NCI-H82 treated with DMSO at 0.1 percent for 48 hours (cell line): ENCODE data around the gene WFDC2.
A peak's percentile ranks its signal among the peaks of the same experiment; 100 is the strongest.

Experiments used
- DNase-seq: peaks from one replicate; lab custom pipeline; 2025; ENCODE audit not compliant: unreplicated experiment; lab: John Stamatoyannopoulos, UW

Gene WFDC2, protein sequence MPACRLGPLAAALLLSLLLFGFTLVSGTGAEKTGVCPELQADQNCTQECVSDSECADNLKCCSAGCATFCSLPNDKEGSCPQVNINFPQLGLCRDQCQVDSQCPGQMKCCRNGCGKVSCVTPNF

DNA sequence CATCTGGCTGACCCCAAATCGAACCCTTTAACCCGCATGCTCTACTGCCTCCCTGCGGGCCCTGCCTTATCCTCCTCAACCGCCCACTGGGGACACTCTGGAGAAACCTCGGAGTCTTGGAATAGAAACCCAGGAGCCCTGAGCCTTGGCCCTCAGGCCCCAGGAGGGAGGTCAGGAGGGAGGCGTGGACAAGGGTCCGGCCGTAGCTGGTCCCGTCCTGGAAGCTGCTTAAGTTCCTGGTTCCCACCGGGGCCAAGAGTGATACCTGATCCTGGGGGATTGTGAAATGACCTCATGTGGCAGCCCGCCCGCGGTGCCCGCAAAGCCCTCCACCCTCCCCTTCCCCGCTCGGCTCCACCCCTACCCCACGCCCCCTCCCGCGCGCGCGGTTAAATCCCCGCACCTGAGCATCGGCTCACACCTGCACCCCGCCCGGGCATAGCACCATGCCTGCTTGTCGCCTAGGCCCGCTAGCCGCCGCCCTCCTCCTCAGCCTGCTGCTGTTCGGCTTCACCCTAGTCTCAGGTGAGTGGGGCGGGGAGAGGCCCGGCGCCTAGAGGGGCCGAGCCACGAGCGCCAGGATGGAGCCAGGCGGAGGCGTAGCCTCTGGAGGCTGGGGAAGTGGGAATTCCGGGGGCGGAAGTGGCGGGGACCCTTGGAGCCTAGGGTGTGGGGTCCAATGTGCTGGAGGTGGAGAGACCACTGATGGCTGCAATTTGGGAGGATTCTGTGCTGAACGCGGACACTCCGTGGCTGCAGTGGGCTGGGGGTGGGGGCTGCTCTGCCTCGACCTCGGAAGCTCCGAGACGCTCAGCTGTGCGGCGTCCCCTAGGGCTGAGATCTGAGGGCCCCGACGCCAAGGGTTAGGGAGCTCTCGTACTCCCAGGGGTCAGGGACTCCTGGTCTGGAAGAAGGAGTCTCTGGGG, at the start of gene WFDC2:
WFDC2 (plus strand) TSS at position 418 of the 926 bp plus-strand sequence; CDS start at position 447, 29 bp downstream.
- DNase-seq: no peak

DNA sequence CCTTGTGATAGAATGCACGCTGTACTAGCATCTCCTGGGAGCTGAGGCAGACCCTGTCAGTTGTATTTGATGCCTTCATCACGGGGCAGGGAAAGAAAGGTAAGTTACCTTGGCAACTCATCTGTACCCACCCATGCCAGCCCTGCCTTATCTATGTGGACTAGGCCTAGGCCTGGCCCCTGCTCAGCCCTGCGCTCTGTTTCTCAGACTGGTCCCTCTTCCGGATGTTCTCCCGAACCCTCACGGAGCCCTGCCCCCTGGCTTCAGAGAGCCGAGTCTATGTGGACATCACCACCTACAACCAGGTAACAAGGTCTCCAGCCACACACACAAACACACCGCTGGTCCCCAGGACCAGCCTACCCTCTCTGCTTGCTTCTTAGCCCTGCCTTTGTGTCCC, 49.4 kb upstream of the WFDC2 start:
- DNase-seq: no peak

GRCh38 chr20:45423700-45424099, 45.9 kb upstream of the WFDC2 start:
- no peak for DNase-seq

GRCh38 chr20:45425561-45425960, 44.0 kb upstream of the WFDC2 start:
- no peak for DNase-seq

DNA sequence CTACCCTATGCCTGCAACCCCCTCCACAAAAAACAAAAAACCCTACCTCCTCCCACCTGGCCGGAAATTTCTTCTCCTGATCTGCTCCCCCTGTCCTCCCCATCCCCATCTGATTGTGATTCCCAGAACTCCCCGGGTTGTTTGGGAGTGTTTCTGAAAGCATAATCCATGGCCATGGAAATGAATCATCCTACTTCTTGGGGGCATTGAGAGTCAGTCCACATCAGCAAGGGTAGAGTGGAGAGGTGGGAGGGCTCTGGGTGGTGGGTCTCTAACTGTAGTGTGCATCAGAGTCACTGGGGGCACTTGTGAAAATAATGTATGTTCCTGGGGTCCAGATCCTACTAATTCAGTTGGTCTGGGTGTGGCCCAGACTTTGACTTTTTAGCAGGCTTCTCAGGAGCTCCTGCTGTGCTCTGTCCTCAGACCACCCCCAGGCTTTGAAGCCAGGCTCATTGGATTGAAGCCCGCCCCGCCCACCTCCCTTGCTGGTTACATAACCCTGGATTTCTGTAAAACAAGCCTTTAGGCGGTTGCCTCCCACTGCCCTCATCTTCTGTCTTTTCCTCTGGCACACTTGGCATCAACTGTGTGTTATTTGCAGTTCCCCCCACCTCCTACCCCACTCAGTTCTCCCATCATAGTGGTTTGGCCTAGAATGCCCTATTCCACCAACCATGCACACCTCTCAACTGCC, 43.1 kb upstream of the WFDC2 start:
- DNase-seq: no peak

DNA sequence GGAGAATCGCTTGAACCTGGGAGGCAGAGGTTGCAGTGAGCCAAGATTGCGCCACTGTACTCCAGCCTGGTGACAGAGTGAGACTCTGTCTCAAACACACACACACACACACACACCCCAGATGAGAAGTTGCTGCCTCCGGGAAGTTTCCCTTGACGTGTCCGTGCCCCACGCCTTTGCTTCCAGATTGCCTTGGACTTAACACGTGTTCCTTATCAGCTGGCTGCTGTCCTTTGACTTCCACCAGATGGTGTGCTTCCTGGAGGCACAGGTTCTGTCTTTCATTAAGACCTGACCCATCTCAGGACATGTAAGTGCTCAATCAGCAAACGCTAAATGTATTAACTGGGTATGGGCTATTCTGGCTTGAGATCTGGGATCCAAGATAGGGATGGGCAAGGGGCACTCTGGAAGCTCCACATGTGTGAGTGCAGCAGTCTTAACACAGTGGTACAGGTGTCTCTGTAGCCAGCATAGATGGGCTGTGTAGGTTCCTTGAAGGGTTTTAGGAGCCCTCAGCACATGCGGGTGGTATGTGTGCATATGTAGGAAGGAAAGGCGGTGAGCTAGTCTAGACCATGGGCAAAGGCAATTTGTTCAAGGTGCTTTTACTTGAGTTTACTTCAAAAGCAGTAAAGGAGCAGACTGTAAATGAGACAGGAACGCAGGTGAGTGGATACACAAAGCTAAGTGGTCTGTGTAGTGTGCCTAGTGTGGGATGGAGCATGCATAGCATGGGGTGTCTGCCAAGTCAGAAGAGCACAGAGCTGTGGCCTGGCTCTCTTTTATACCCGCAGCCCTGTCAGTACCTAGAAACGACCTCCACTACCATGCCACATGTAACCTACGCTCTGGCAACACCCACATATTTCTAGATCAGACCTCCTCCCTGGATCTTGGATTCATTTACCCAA, 42.1 kb upstream of the WFDC2 start:
- DNase-seq: no peak

GRCh38 chr20:45429618-45430017, 39.9 kb upstream of the WFDC2 start:
- DNase-seq: no peak

DNA sequence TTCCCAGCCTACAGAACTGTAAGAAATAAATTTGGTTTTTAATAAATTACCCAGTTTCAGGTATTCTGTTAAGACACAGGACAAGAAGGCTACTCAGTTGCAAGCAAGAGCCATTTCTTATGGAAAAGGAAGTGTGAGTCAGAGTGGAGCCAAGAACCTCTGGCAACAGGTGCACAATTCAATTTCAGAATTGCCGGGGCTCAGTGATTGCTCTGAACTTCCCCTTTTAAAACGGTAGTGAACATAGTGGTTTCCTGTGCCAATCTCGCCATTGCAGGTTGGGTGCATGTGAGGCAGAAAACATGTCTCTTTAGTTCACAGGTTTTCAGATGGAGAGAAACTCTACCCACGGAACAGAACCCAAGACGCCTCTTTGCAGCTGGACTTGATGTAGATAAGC, 37.3 kb upstream of the WFDC2 start:
- DNase-seq: no peak

GRCh38 chr20:45433316-45433715, 36.2 kb upstream of the WFDC2 start:
- no peak for DNase-seq

DNA sequence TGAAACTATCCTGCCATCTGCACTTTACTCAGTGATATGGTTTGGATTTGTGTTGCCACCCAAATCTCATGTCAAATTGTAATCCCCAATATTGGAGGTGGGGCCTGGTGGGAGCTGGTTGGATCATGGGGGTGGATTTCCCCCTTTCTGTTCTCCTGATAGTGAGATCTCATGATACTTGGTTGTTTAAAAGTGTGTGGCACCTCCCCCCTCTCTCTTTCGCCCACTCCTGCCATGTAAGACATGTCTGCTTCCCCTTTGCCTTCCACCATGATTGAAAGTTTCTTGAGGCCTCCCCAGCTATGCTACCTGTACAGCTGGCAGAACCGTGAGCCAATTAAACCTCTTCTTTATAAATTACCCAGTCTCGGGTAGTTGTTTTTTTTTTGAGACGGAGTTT, 35.6 kb upstream of the WFDC2 start:
- no peak for DNase-seq

- DNase-seq: peak; percentile 19
Observed at GRCh38 chr20:45436732-45437485, 32.6 kb upstream of the WFDC2 start.

- DNase-seq: no peak
Observed at GRCh38 chr20:45440424-45440823, 29.1 kb upstream of the WFDC2 start.

DNA sequence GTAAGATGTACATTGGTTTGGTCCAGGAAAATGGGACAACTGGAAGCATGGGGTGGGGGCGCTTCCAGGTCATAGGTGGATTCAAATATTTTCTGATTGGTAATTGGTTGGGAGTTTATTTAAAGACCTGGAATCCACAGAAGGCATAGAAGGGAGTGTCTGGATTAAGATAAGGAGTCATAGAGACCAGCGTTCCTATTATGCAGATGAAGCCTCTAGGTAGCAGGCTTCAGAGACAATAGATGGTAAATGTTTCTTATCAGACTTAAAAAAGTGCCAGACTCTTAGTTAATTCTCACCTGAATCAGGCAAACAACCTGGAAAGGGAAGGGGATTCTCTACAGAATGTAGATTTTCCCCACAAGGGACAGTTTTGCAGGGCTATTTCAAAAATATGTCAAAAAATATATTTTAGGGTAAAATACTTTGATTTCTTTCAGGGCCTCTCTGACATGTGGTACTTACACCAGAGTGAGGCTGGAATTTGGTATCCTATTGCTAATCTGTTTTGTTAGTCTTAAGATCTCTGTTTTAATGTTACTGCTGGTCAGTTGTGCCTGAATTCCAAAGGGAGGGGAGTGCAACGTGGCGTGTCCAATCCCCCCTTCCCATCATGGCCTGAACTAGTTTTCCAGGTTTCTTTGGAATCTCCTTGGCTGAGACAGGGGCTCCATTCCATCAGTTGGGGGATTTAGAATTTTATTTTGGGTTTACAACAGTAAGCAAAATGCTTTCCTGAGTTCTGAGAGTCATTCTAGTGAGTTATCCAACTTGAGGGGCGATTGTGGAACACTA, 28.5 kb upstream of the WFDC2 start:
- no peak for DNase-seq

GRCh38 chr20:45441746-45442145, 27.8 kb upstream of the WFDC2 start:
- no peak for DNase-seq

DNA sequence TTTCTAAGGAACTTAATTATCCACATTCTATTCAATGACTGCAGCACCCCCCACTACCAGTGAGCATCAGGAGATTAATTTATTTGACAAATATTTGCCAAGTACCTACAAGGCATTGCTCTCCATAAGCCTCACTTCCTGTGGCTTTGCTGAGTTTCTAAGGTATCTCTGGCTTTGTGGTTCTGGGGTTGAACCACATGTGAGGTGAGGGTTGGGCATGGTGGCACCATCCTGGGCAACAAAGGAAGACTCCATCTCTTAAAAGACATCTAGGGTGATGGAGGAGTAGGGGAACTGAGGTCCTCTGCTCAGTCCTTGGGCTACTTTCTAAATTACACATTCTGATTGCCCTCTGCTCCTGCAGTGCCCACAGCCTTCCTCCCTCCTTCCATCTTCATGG, 25.5 kb upstream of the WFDC2 start:
- DNase-seq: no peak

GRCh38 chr20:45445805-45446562, 23.6 kb upstream of the WFDC2 start:
- no peak for DNase-seq

- no peak for DNase-seq
Observed at GRCh38 chr20:45448270-45448669, 21.3 kb upstream of the WFDC2 start.

DNA sequence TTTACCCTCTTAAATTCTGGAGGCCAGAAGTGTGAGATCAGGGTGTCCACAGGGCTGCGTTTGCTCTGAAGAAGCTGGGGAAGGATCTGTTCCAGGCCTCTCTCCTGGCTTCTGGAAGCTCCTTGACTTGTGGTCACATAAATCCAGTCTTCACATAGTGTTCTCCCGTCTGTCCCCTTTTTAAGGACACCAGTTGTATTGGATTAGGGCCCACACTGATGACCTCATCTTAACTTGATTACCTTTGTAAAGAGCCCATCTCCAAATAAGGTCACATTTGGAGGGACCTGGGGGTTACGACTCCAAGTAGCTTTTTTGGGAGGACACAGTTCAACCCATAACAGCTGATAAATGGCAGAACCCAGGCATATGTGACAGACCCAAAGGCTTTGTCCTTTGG, 20.0 kb upstream of the WFDC2 start:
- DNase-seq: peak; percentile 64
